Activated CD8-positive, alpha-beta memory T cell treated with anti-CD3 and anti-CD28 coated beads, Interleukin-2, amount 50 U/mL, for 1 hour (primary cell): ENCODE results near the gene SLC9A3.
"Not testable (repeated sequence)": the region's sequence is repeated elsewhere in the genome, so short reads cannot be mapped to it uniquely, and the experiment has no call there.

Experiments
- DNase-seq: peaks from one replicate; pipeline ENCODE4 v3.0.0-alpha.2; 2020; ENCODE audit errors: extremely low read depth

Gene SLC9A3

GRCh38 chr5:524234-524972 lies at the start of gene SLC9A3:
SLC9A3 (minus strand) TSS chr5:524449.
- DNase-seq = no peak

- no peak for DNase-seq
Observed at GRCh38 chr5:573976-574375, 49.7 kb upstream of the SLC9A3 start.

- no peak for DNase-seq
Observed at GRCh38 chr5:573206-573605, 49.0 kb upstream of the SLC9A3 start.

- DNase-seq = no peak
Observed at GRCh38 chr5:572398-573019, 48.3 kb upstream of the SLC9A3 start.

- no peak for DNase-seq
Observed at GRCh38 chr5:571791-572190, 47.5 kb upstream of the SLC9A3 start.

- no peak for DNase-seq
Observed at GRCh38 chr5:570886-571285, 46.6 kb upstream of the SLC9A3 start.

GRCh38 chr5:570446-570845 lies 46.2 kb upstream of the SLC9A3 start:
- DNase-seq = no peak

GRCh38 chr5:569868-570361 lies 45.7 kb upstream of the SLC9A3 start:
- no peak for DNase-seq

- DNase-seq = no peak
Observed at GRCh38 chr5:569358-569867, 45.2 kb upstream of the SLC9A3 start.

GRCh38 chr5:568809-569208 lies 44.6 kb upstream of the SLC9A3 start:
- DNase-seq = no peak

- no peak for DNase-seq
Observed at GRCh38 chr5:568061-568781, 44.0 kb upstream of the SLC9A3 start.

- DNase-seq = no peak
Observed at GRCh38 chr5:567664-568060, 43.4 kb upstream of the SLC9A3 start.

- no peak for DNase-seq
Observed at GRCh38 chr5:566636-567309, 42.5 kb upstream of the SLC9A3 start.

- DNase-seq = no peak
Observed at GRCh38 chr5:565782-566440, 41.7 kb upstream of the SLC9A3 start.

- no peak for DNase-seq
Observed at GRCh38 chr5:561408-561807, 37.2 kb upstream of the SLC9A3 start.

GRCh38 chr5:560792-561166 lies 36.5 kb upstream of the SLC9A3 start:
- DNase-seq = no peak

- DNase-seq = no peak
Observed at GRCh38 chr5:558871-559503, 34.7 kb upstream of the SLC9A3 start.

GRCh38 chr5:558326-558725 lies 34.1 kb upstream of the SLC9A3 start:
- no peak for DNase-seq

- DNase-seq = not testable (repeated sequence)
Observed at GRCh38 chr5:557917-558316, 33.7 kb upstream of the SLC9A3 start.

GRCh38 chr5:556909-557441 lies 32.7 kb upstream of the SLC9A3 start:
- DNase-seq = no peak
